ENCODE results near the gene SLC12A4.

The SLC12A4 gene

GRCh38 chr16:67965668-67966548 is 2.5 kb downstream of the SLC12A4 start:
- TF ChIP-seq SUZ12 (IDR thresholded peaks at IDR 0.05; ENCODE audit: extremely low read depth, insufficient read depth, insufficient read length) (no peak), ZNF274 (IDR thresholded peaks at IDR 0.05; ENCODE audit: low read depth, low read length) (no peak), YY1 (IDR thresholded peaks at IDR 0.05; ENCODE audit: insufficient read depth, insufficient read length) (no peak)
- DNase-seq (ENCODE audit: low read depth, low spot score) = no peak
- Histone ChIP-seq H3K9ac (ENCODE audit: insufficient read length, low read depth) (peak overlapping the region; percentile 54), H3K4me1 (ENCODE audit: insufficient read depth, insufficient read length) (peaks cover 26% of the 10 kb centered on the region), H3K36me3 (ENCODE audit: insufficient read depth, insufficient read length, low read length) (peaks cover 65% of the 10 kb centered on the region), H3K9me3 (ENCODE audit: insufficient read depth, low read length) (no peaks in the 10 kb centered on the region), H3K27me3 (ENCODE audit: insufficient read depth, insufficient read length) (no peaks in the 10 kb centered on the region), H3K4me3 (ENCODE audit: insufficient read length, low read depth) (no peak overlapping the region)

DNA sequence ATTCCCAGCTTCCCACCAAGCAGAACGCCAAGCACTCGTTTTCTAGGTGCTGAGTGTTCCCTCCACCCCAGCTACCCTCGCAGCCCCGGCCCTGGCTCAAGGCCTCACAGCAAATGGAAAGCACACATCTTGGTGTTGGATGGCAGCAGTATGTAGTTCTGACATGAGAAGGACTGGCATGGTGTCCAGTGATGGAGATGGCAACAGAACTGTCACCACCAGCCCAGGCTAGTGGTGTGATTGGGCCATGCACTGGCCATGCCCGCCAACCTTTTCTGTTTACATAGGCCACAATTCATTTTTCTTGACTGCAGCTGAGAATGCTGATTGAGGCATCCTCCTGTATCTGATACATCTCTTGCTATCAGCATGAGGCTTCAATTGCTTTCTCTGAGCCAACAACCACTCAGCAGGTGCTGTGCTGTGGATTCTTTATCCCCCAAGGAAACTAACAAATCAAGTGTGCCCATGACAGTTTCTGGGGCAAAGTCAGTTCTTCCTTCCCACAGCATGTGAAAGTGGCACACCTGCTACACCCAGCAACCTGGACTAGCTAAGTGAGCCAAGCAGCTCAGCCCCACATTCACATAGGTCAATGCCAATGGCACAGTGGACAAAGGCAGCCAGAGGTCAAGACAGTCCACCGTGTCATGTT is 3.8 kb downstream of the SLC12A4 start:
- no peak for TF ChIP-seq ZNF274 (IDR thresholded peaks at IDR 0.05; ENCODE audit: low read depth, low read length)
- TF ChIP-seq SUZ12 (IDR thresholded peaks at IDR 0.05; ENCODE audit: extremely low read depth, insufficient read depth, insufficient read length) = no peak
- TF ChIP-seq YY1 (IDR thresholded peaks at IDR 0.05; ENCODE audit: insufficient read depth, insufficient read length) = no peak
- DNase-seq (ENCODE audit: low read depth, low spot score) = no peak
- H3K36me3 ChIP-seq (ENCODE audit: insufficient read depth, insufficient read length, low read length) = peaks cover 78% of the 10 kb centered on the region
- H3K4me3 ChIP-seq (ENCODE audit: insufficient read length, low read depth) = no peak overlapping the region
- no peak overlapping the region for H3K9ac ChIP-seq (ENCODE audit: insufficient read length, low read depth)
- peaks cover 30% of the 10 kb centered on the region for H3K4me1 ChIP-seq (ENCODE audit: insufficient read depth, insufficient read length)
- H3K9me3 ChIP-seq (ENCODE audit: insufficient read depth, low read length) = no peaks in the 10 kb centered on the region
- no peaks in the 10 kb centered on the region for H3K27me3 ChIP-seq (ENCODE audit: insufficient read depth, insufficient read length)

GRCh38 chr16:67963662-67964321 is 4.6 kb downstream of the SLC12A4 start:
- Histone ChIP-seq H3K9ac (ENCODE audit: insufficient read length, low read depth) (no peak overlapping the region), H3K27me3 (ENCODE audit: insufficient read depth, insufficient read length) (no peaks in the 10 kb centered on the region)
- TF ChIP-seq ZNF274 (IDR thresholded peaks at IDR 0.05; ENCODE audit: low read depth, low read length) = no peak
- no peak for TF ChIP-seq YY1 (IDR thresholded peaks at IDR 0.05; ENCODE audit: insufficient read depth, insufficient read length)
- TF ChIP-seq SUZ12 (IDR thresholded peaks at IDR 0.05; ENCODE audit: extremely low read depth, insufficient read depth, insufficient read length) = no peak

GRCh38 chr16:67963292-67963661 is 5.2 kb downstream of the SLC12A4 start:
- no peak overlapping the region for H3K9ac ChIP-seq (ENCODE audit: insufficient read length, low read depth)
- no peaks in the 10 kb centered on the region for H3K9me3 ChIP-seq (ENCODE audit: insufficient read depth, low read length)
- TF ChIP-seq SUZ12 (IDR thresholded peaks at IDR 0.05; ENCODE audit: extremely low read depth, insufficient read depth, insufficient read length) = no peak
- TF ChIP-seq ZNF274 (IDR thresholded peaks at IDR 0.05; ENCODE audit: low read depth, low read length) = no peak
- no peak for TF ChIP-seq YY1 (IDR thresholded peaks at IDR 0.05; ENCODE audit: insufficient read depth, insufficient read length)
- H3K4me3 ChIP-seq (ENCODE audit: insufficient read length, low read depth) = no peak overlapping the region
- no peaks in the 10 kb centered on the region for H3K27me3 ChIP-seq (ENCODE audit: insufficient read depth, insufficient read length)
- H3K4me1 ChIP-seq (ENCODE audit: insufficient read depth, insufficient read length) = peaks cover 26% of the 10 kb centered on the region
- DNase-seq (ENCODE audit: low read depth, low spot score) = no peak
- H3K36me3 ChIP-seq (ENCODE audit: insufficient read depth, insufficient read length, low read length) = peaks cover 91% of the 10 kb centered on the region

More at GRCh38 chr16:67963662-67964321, 4.6 kb downstream of the SLC12A4 start:
- H3K4me1 ChIP-seq (ENCODE audit: insufficient read depth, insufficient read length) = peaks cover 27% of the 10 kb centered on the region
- DNase-seq (ENCODE audit: low read depth, low spot score) = no peak
- no peak overlapping the region for H3K4me3 ChIP-seq (ENCODE audit: insufficient read length, low read depth)
- no peaks in the 10 kb centered on the region for H3K9me3 ChIP-seq (ENCODE audit: insufficient read depth, low read length)
- peaks cover 86% of the 10 kb centered on the region for H3K36me3 ChIP-seq (ENCODE audit: insufficient read depth, insufficient read length, low read length)

GRCh38 chr16:67962135-67962534 is 6.3 kb downstream of the SLC12A4 start:
- no peak for DNase-seq (ENCODE audit: low read depth, low spot score)
- Histone ChIP-seq H3K36me3 (ENCODE audit: insufficient read depth, insufficient read length, low read length) (peaks cover 98% of the 10 kb centered on the region), H3K4me1 (ENCODE audit: insufficient read depth, insufficient read length) (peaks cover 23% of the 10 kb centered on the region), H3K9ac (ENCODE audit: insufficient read length, low read depth) (no peak overlapping the region), H3K9me3 (ENCODE audit: insufficient read depth, low read length) (no peaks in the 10 kb centered on the region), H3K4me3 (ENCODE audit: insufficient read length, low read depth) (no peak overlapping the region), H3K27me3 (ENCODE audit: insufficient read depth, insufficient read length) (no peaks in the 10 kb centered on the region)
- no peak for TF ChIP-seq ZNF274 (IDR thresholded peaks at IDR 0.05; ENCODE audit: low read depth, low read length)
- no peak for TF ChIP-seq SUZ12 (IDR thresholded peaks at IDR 0.05; ENCODE audit: extremely low read depth, insufficient read depth, insufficient read length)
- TF ChIP-seq YY1 (IDR thresholded peaks at IDR 0.05; ENCODE audit: insufficient read depth, insufficient read length) = no peak

GRCh38 chr16:67961551-67961957 is 6.9 kb downstream of the SLC12A4 start:
- no peaks in the 10 kb centered on the region for H3K9me3 ChIP-seq (ENCODE audit: insufficient read depth, low read length)
- TF ChIP-seq SUZ12 (IDR thresholded peaks at IDR 0.05; ENCODE audit: extremely low read depth, insufficient read depth, insufficient read length) (no peak), ZNF274 (IDR thresholded peaks at IDR 0.05; ENCODE audit: low read depth, low read length) (no peak), YY1 (IDR thresholded peaks at IDR 0.05; ENCODE audit: insufficient read depth, insufficient read length) (no peak)
- H3K4me3 ChIP-seq (ENCODE audit: insufficient read length, low read depth) = no peak overlapping the region
- no peak for DNase-seq (ENCODE audit: low read depth, low spot score)
- H3K27me3 ChIP-seq (ENCODE audit: insufficient read depth, insufficient read length) = no peaks in the 10 kb centered on the region
- H3K36me3 ChIP-seq (ENCODE audit: insufficient read depth, insufficient read length, low read length) = peaks cover 95% of the 10 kb centered on the region
- peak overlapping the region; percentile 1 for H3K9ac ChIP-seq (ENCODE audit: insufficient read length, low read depth)
- peaks cover 17% of the 10 kb centered on the region for H3K4me1 ChIP-seq (ENCODE audit: insufficient read depth, insufficient read length)

All from NT2/D1 (cell line).